GM23338 (cell line): ENCODE results near the gene DCST2. TPM values are rescaled to one million over a fixed set of nuclear protein-coding genes. Genes with fewer than 3 reads are reported as not detected.
A peak's percentile ranks its signal among the peaks of the same experiment; 100 is the strongest.

ENCODE experiments used
- ATAC-seq: fragments of 200-7000 bp; cut with Tn5 transposase; 3 replicates; pipeline ENCODE4 v1.9.1; 2020
- DNase-seq: peaks from one replicate; pipeline ENCODE4 v3.0.0-alpha.2; 2015; ENCODE audit warnings: low spot score
- H2AFZ ChIP-seq: fragments of 200-600 bp; sonication (generic); 2 replicates; pipeline ENCODE4 v1.8.0; 2016; ENCODE audit warnings: antibody characterized with exemption, mild to moderate bottlenecking, moderate library complexity
- H3F3A ChIP-seq: fragments of 200-600 bp; sonication (generic); replicated peaks from 2 replicates; pipeline ENCODE4 v1.8.0; 2017; ENCODE audit warnings: antibody characterized with exemption, mixed run types, low read depth
- H3K27ac ChIP-seq: fragments of 200-600 bp; sonication (generic); 2 replicates; pipeline ENCODE4 v1.6.1; 2016; ENCODE audit warnings: low read depth
- H3K27me3 ChIP-seq: fragments of 200-600 bp; sonication (generic); 2 replicates; pipeline ENCODE4 v1.8.0; 2016; ENCODE audit warnings: mild to moderate bottlenecking, mixed run types, moderate library complexity; ENCODE audit not compliant: insufficient read depth
- H3K36me3 ChIP-seq: fragments of 200-600 bp; sonication (generic); 2 replicates; pipeline ENCODE4 v1.8.0; 2016; ENCODE audit warnings: mild to moderate bottlenecking; ENCODE audit not compliant: insufficient read depth
- H3K4me1 ChIP-seq: fragments of 200-600 bp; sonication (generic); 2 replicates; pipeline ENCODE4 v1.8.0; 2016; ENCODE audit warnings: mild to moderate bottlenecking, moderate library complexity; ENCODE audit not compliant: insufficient read depth
- H3K4me2 ChIP-seq: fragments of 200-600 bp; sonication (generic); 2 replicates; pipeline ENCODE4 v1.7.1; 2017; ENCODE audit warnings: mixed run types
- H3K4me3 ChIP-seq: fragments of 200-600 bp; sonication (generic); 2 replicates; pipeline ENCODE4 v1.6.1; 2016; ENCODE audit warnings: mixed run types
- H3K79me2 ChIP-seq: fragments of 200-600 bp; sonication (generic); replicated peaks from 2 replicates; pipeline ENCODE4 v1.8.0; 2017; ENCODE audit warnings: mild to moderate bottlenecking; ENCODE audit not compliant: insufficient read depth
- H3K9me2 ChIP-seq: fragments of 200-600 bp; sonication (generic); 2 replicates; pipeline ENCODE4 v1.8.0; 2017; ENCODE audit not compliant: insufficient read depth
- H4K20me1 ChIP-seq: fragments of 200-600 bp; sonication (generic); replicated peaks from 2 replicates; pipeline ENCODE4 v1.8.0; 2017; ENCODE audit warnings: mild to moderate bottlenecking; ENCODE audit not compliant: insufficient read depth
- H3K27ac Mint-ChIP-seq: 2 replicates; pipeline ENCODE4 v1.8.0; 2020; ENCODE audit warnings: inconsistent platforms, mild to moderate bottlenecking, moderate library complexity, mixed read lengths
- H3K27me3 Mint-ChIP-seq: 3 replicates; pipeline ENCODE4 v1.8.0; 2022; ENCODE audit warnings: low read depth, mild to moderate bottlenecking, moderate library complexity, mixed read lengths, inconsistent platforms; ENCODE audit not compliant: insufficient read depth, poor library complexity
- H3K36me3 Mint-ChIP-seq: 3 replicates; pipeline ENCODE4 v1.8.0; 2021; ENCODE audit warnings: low read depth, mild to moderate bottlenecking, inconsistent platforms, moderate library complexity, mixed read lengths
- H3K4me1 Mint-ChIP-seq: 3 replicates; pipeline ENCODE4 v1.8.0; 2020; ENCODE audit warnings: mild to moderate bottlenecking, inconsistent platforms, mixed read lengths
- H3K4me3 Mint-ChIP-seq: 3 replicates; pipeline ENCODE4 v1.8.0; 2021; ENCODE audit warnings: moderate library complexity, mild to moderate bottlenecking, inconsistent platforms, mixed read lengths
- H3K9me3 Mint-ChIP-seq: 3 replicates; pipeline ENCODE4 v1.8.0; 2020; ENCODE audit warnings: moderate library complexity, mild to moderate bottlenecking, inconsistent platforms, mixed read lengths
- CTCF ChIP-seq, 2 experiments: fragments of 200-600 bp in 1 of 2; sonication (generic) in 1 of 2; conservative IDR thresholded peaks; 2 replicates each; pipeline versions ENCODE4 v1.5.1 to v1.6.1; 2016 to 2017; ENCODE audit warnings: antibody characterized with exemption in 2 of 2, low read depth in 2 of 2, mild to moderate bottlenecking in 2 of 2, moderate library complexity in 1 of 2
- ETS1 ChIP-seq: IDR thresholded peaks from 2 replicates; pipeline ENCODE4 v1.6.1; 2016; ENCODE audit warnings: antibody characterized with exemption
- EZH2 ChIP-seq: fragments of 200-600 bp; sonication (generic); IDR thresholded peaks from one replicate; pipeline ENCODE4 v1.8.0; 2017; ENCODE audit warnings: antibody characterized with exemption, mild to moderate bottlenecking, low read depth; ENCODE audit not compliant: unreplicated experiment
- POLR2AphosphoS5 ChIP-seq: IDR thresholded peaks from 2 replicates; pipeline ENCODE4 v1.6.1; 2016; ENCODE audit warnings: antibody characterized with exemption, low read depth
- STAT1 ChIP-seq: IDR thresholded peaks from one replicate; pipeline ENCODE4 v1.6.1; 2016; ENCODE audit warnings: antibody characterized with exemption; ENCODE audit not compliant: unreplicated experiment
- ZNF114 ChIP-seq: fragments of 250-450 bp; sonication (Bioruptor Pico); IDR thresholded peaks from 2 replicates; pipeline ENCODE4 v1.5.0; 2020; ENCODE audit warnings: mild to moderate bottlenecking, moderate library complexity
- ZNF462 ChIP-seq: fragments of 250-450 bp; sonication (Bioruptor Pico); IDR thresholded peaks from 2 replicates; pipeline ENCODE4 v1.5.0; 2020; ENCODE audit warnings: mild to moderate bottlenecking, moderate library complexity
- polyA plus RNA-seq: library from polyadenylated mRNA; unstranded; fragments of >200 nt; fragmentation: Nextera tagmentation; extraction: Ambion mirVana; gene quantifications from 2 replicates; pipeline ENCODE4 v1.2.1, GENCODE V29; 2016
- total RNA-seq: library from RNA; depleted of rRNA; stranded (reverse); fragments of >200 nt; shearing (Covaris generic); gene quantifications from 2 replicates; pipeline ENCODE4 v1.2.3, GENCODE V29; 2014

Gene DCST2
- total and polyA plus RNA-seq, 2 experiments from 2014 or later: 0.78 TPM; not detected in 1

- Mint-ChIP-seq H3K4me3 (peak overlapping the region; percentile 48; the same call in 1 of the 3 replicates), H3K4me1 (peaks cover 72% of the 10 kb centered on the region), H3K27ac (no peak overlapping the region), H3K36me3 (peaks cover 18% of the 10 kb centered on the region), H3K27me3 (peaks cover 20% of the 10 kb centered on the region), H3K9me3 (no peaks in the 10 kb centered on the region)
- Histone ChIP-seq H4K20me1 (peaks cover 7% of the 10 kb centered on the region), H3K27ac (no peak overlapping the region), H2AFZ (no peak overlapping the region), H3F3A (peaks cover 5% of the 10 kb centered on the region; the same call in 1 of the 2 replicates), H3K36me3 (no peaks in the 10 kb centered on the region), H3K9me2 (no peaks in the 10 kb centered on the region), H3K4me3 (0 out of 2 replicates have a peak overlapping the region, but pooled peaks have one; percentile 26), H3K27me3 (no peaks in the 10 kb centered on the region), H3K79me2 (peaks cover 42% of the 10 kb centered on the region), H3K4me2 (peak overlapping the region; percentile 72), H3K4me1 (peaks cover 52% of the 10 kb centered on the region)
- ATAC-seq: no peak
- TF ChIP-seq ETS1 (no peak), STAT1 (no peak), CTCF (conservative IDR thresholded peaks at IDR 0.05; ENCODE audit: low read depth in 2 of 2) (no peak), POLR2AphosphoS5 (no peak), ZNF462 (CRISPR knock-in tag) (no peak), ZNF114 (no peak), EZH2 (no peak)
- DNase-seq: no peak
Measured at GRCh38 chr1:155009221-155009711, 24.3 kb downstream of the DCST2 start.
